ENCODE measurements around the gene DLG1. TPM values are rescaled to one million over a fixed set of nuclear protein-coding genes. Genes with fewer than 3 reads are reported as not detected.

Gene DLG1
- total RNA-seq, 1 experiment from 2014 or later, result 89.8 TPM

DNA sequence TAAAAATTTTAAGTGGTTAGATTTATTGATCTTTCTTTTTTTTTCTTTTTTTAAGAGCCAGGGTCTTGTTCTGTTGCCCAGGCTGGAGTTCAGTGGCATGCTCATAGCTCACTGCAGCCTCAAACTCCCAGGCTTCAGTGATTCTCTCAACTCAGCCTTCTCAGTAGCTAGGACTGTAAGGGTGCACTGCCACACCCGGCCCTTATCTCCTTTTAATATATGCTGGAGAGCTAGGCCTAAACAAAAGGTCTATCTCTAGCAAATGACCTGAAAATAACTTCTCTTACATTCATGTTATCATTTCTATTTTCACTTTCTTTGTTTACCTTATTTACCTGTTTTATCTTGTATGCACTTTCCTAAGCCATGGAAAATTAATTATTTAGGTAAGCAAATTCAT is 233.6 kb downstream of the DLG1 start:
- H3K4me1 ChIP-seq (ENCODE audit: control insufficient read depth in 1 of 2, insufficient read depth in 2 of 2, low read length in 2 of 2), result no peaks in the 10 kb centered on the region
- intact Hi-C loops (cut with micrococcal nuclease), result loop anchor here (5.0 kb wide), 1 partner anchor 252 kb away; no protein-coding TSS in a partner anchor
- H4K20me1 ChIP-seq (ENCODE audit: insufficient read depth), result no peaks in the 10 kb centered on the region
- H3K4me2 ChIP-seq (ENCODE audit: low read length), result no peak overlapping the region
- ChIA-PET POLR2A (no interaction called here), CTCF (no interaction called here), RAD21 (ENCODE audit: low non-redundant PET in 1 of 2, low total read pairs in 2 of 2, uncharacterized antibody in 2 of 2, unreplicated experiment in 2 of 2) (no interaction called here)
- no peaks in the 10 kb centered on the region for H3K79me2 ChIP-seq (ENCODE audit: insufficient read depth, low read length)
- DNase-seq (ENCODE audit: low read depth, low spot score) (no peak), ATAC-seq (no peak)
- H3K36me3 ChIP-seq (ENCODE audit: control insufficient read depth in 1 of 2, insufficient read depth in 2 of 2, low read length in 2 of 2), result peaks cover 0 to 8% of the 10 kb centered on the region in 2 experiments; a peak in 1 of 4 replicates
- H2AFZ ChIP-seq (ENCODE audit: low read depth, low read length, poor library complexity, severe bottlenecking), result no peak overlapping the region
- no peak overlapping the region for H3K4me3 ChIP-seq (replicated peaks in 1 of 2; ENCODE audit: low read depth in 1 of 2, low read length in 2 of 2)
- H3K9me3 ChIP-seq (ENCODE audit: control insufficient read depth in 1 of 2, insufficient read depth in 1 of 2, low read depth in 1 of 2, low read length in 2 of 2), result no peaks in the 10 kb centered on the region
- no TSS peak for BruUV-seq (replicated peaks)
- H3K27me3 ChIP-seq (ENCODE audit: insufficient read depth, low read length), result no peaks in the 10 kb centered on the region
- no peak overlapping the region for H3K9ac ChIP-seq (ENCODE audit: low read length)
- no peaks in the 10 kb centered on the region for H3K9me2 ChIP-seq (ENCODE audit: insufficient read depth)
- no peak overlapping the region for H3K27ac ChIP-seq (ENCODE audit: low read depth, low read length)
- TF ChIP-seq, protein P1, sequence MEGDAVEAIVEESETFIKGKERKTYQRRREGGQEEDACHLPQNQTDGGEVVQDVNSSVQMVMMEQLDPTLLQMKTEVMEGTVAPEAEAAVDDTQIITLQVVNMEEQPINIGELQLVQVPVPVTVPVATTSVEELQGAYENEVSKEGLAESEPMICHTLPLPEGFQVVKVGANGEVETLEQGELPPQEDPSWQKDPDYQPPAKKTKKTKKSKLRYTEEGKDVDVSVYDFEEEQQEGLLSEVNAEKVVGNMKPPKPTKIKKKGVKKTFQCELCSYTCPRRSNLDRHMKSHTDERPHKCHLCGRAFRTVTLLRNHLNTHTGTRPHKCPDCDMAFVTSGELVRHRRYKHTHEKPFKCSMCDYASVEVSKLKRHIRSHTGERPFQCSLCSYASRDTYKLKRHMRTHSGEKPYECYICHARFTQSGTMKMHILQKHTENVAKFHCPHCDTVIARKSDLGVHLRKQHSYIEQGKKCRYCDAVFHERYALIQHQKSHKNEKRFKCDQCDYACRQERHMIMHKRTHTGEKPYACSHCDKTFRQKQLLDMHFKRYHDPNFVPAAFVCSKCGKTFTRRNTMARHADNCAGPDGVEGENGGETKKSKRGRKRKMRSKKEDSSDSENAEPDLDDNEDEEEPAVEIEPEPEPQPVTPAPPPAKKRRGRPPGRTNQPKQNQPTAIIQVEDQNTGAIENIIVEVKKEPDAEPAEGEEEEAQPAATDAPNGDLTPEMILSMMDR (IDR thresholded peaks at IDR 0.05 in 2 of 3, conservative IDR thresholded peaks at IDR 0.05 in 1 of 3; ENCODE audit: borderline replicate concordance in 1 of 3, insufficient read depth in 1 of 3, low read depth in 2 of 3, low read length in 2 of 3), result no peak
- no peak for TF ChIP-seq JUND (IDR thresholded peaks at IDR 0.05)
- no peak for TF ChIP-seq CEBPB (IDR thresholded peaks at IDR 0.05; ENCODE audit: low read depth)
- TF ChIP-seq CBX3 (IDR thresholded peaks at IDR 0.05; ENCODE audit: low read depth), result no peak
- TF ChIP-seq ELF1 (IDR thresholded peaks at IDR 0.05; ENCODE audit: borderline replicate concordance, low read depth), result no peak
- TF ChIP-seq, protein P2, sequence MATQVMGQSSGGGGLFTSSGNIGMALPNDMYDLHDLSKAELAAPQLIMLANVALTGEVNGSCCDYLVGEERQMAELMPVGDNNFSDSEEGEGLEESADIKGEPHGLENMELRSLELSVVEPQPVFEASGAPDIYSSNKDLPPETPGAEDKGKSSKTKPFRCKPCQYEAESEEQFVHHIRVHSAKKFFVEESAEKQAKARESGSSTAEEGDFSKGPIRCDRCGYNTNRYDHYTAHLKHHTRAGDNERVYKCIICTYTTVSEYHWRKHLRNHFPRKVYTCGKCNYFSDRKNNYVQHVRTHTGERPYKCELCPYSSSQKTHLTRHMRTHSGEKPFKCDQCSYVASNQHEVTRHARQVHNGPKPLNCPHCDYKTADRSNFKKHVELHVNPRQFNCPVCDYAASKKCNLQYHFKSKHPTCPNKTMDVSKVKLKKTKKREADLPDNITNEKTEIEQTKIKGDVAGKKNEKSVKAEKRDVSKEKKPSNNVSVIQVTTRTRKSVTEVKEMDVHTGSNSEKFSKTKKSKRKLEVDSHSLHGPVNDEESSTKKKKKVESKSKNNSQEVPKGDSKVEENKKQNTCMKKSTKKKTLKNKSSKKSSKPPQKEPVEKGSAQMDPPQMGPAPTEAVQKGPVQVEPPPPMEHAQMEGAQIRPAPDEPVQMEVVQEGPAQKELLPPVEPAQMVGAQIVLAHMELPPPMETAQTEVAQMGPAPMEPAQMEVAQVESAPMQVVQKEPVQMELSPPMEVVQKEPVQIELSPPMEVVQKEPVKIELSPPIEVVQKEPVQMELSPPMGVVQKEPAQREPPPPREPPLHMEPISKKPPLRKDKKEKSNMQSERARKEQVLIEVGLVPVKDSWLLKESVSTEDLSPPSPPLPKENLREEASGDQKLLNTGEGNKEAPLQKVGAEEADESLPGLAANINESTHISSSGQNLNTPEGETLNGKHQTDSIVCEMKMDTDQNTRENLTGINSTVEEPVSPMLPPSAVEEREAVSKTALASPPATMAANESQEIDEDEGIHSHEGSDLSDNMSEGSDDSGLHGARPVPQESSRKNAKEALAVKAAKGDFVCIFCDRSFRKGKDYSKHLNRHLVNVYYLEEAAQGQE (IDR thresholded peaks at IDR 0.05; ENCODE audit: low read depth), result no peak
- TF ChIP-seq, protein P3, sequence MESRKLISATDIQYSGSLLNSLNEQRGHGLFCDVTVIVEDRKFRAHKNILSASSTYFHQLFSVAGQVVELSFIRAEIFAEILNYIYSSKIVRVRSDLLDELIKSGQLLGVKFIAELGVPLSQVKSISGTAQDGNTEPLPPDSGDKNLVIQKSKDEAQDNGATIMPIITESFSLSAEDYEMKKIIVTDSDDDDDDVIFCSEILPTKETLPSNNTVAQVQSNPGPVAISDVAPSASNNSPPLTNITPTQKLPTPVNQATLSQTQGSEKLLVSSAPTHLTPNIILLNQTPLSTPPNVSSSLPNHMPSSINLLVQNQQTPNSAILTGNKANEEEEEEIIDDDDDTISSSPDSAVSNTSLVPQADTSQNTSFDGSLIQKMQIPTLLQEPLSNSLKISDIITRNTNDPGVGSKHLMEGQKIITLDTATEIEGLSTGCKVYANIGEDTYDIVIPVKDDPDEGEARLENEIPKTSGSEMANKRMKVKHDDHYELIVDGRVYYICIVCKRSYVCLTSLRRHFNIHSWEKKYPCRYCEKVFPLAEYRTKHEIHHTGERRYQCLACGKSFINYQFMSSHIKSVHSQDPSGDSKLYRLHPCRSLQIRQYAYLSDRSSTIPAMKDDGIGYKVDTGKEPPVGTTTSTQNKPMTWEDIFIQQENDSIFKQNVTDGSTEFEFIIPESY (IDR thresholded peaks at IDR 0.05; ENCODE audit: extremely low read depth, insufficient replicate concordance, low read length), result no peak
- TF ChIP-seq SP1 (IDR thresholded peaks at IDR 0.05; ENCODE audit: low read depth), result no peak
- no peak for TF ChIP-seq YY1 (IDR thresholded peaks at IDR 0.05; ENCODE audit: extremely low read depth, insufficient replicate concordance, low read depth, low read length)
- TF ChIP-seq ZNF274 (IDR thresholded peaks at IDR 0.05; ENCODE audit: low read depth, low read length), result no peak
- TF ChIP-seq SIN3A (IDR thresholded peaks at IDR 0.05; ENCODE audit: low read depth), result no peak
- no peak for TF ChIP-seq POLR2AphosphoS5 (IDR thresholded peaks at IDR 0.05; ENCODE audit: low read depth, low read length)
- no peak for TF ChIP-seq SRF (IDR thresholded peaks at IDR 0.05; ENCODE audit: low read depth)

Data from HCT116 (cell line).